Measurements from ENCODE around the gene ABCA6. TPM values are rescaled to one million over a fixed set of nuclear protein-coding genes. Genes with fewer than 3 reads are reported as not detected.
"Not testable (repeated sequence)": the region's sequence is repeated elsewhere in the genome, so short reads cannot be mapped to it uniquely, and the experiment has no call there.

ABCA6 gene, protein sequence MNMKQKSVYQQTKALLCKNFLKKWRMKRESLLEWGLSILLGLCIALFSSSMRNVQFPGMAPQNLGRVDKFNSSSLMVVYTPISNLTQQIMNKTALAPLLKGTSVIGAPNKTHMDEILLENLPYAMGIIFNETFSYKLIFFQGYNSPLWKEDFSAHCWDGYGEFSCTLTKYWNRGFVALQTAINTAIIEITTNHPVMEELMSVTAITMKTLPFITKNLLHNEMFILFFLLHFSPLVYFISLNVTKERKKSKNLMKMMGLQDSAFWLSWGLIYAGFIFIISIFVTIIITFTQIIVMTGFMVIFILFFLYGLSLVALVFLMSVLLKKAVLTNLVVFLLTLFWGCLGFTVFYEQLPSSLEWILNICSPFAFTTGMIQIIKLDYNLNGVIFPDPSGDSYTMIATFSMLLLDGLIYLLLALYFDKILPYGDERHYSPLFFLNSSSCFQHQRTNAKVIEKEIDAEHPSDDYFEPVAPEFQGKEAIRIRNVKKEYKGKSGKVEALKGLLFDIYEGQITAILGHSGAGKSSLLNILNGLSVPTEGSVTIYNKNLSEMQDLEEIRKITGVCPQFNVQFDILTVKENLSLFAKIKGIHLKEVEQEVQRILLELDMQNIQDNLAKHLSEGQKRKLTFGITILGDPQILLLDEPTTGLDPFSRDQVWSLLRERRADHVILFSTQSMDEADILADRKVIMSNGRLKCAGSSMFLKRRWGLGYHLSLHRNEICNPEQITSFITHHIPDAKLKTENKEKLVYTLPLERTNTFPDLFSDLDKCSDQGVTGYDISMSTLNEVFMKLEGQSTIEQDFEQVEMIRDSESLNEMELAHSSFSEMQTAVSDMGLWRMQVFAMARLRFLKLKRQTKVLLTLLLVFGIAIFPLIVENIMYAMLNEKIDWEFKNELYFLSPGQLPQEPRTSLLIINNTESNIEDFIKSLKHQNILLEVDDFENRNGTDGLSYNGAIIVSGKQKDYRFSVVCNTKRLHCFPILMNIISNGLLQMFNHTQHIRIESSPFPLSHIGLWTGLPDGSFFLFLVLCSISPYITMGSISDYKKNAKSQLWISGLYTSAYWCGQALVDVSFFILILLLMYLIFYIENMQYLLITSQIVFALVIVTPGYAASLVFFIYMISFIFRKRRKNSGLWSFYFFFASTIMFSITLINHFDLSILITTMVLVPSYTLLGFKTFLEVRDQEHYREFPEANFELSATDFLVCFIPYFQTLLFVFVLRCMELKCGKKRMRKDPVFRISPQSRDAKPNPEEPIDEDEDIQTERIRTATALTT (N-terminal part only)
- total RNA-seq: 1 to 10 TPM; 1.1 to 1.3 TPM

DNA sequence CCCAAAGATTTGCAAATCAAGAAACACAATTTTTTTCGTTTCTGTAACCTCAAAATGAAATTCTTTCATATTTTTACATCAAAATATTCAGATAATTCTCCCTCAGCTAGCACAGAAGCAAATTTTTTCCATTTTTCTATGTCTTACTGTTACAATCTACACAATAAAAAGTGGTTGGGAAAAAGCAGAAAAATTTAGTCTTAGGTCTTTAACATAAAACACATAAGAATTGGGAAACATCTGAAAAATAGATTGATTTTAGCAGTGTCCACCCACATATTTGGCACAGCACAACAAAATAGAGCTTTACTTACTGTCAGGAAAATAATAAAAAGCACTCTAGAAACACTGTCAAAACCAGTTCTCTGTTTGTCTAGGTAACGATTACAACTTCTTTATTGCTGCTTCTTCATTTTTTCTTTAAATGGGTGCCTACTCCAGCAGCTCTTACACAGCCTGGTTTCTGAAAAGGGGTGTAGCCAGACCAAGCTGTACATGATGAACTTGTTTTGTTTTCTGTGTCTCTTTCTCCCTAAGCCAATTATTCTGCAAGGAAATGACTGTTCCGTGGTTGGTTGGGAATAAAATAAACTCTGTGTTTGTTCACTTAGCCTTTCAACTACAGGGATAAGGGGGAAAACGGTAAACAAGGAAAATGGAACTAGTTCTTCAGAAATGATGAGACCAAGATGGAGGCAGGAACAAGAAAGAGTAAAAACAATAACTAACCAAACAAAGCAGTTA, at the start of gene ABCA6:
Gene ABCA6, minus strand, starts transcription at position 465 of the 744 bp plus-strand sequence. CDS start 1,192 bp downstream, outside the sequence.
- H3K9me3 Mint-ChIP-seq: no peaks in the 10 kb centered on the region
- no peak for DNase-seq (ENCODE audit: low spot score)
- no peak within 1 kb of the TSS for H3K27ac Mint-ChIP-seq
- no peaks in the 10 kb centered on the region for H3K4me1 Mint-ChIP-seq (ENCODE audit: low read depth in 2 of 2)
- no peak within 1 kb of the TSS for H3K4me3 Mint-ChIP-seq
- H3K27me3 Mint-ChIP-seq: peaks cover 4 to 14% of the 10 kb centered on the region in 2 donors
- H3K36me3 Mint-ChIP-seq: no peaks in the 10 kb centered on the region
- ATAC-seq: no peak

DNA sequence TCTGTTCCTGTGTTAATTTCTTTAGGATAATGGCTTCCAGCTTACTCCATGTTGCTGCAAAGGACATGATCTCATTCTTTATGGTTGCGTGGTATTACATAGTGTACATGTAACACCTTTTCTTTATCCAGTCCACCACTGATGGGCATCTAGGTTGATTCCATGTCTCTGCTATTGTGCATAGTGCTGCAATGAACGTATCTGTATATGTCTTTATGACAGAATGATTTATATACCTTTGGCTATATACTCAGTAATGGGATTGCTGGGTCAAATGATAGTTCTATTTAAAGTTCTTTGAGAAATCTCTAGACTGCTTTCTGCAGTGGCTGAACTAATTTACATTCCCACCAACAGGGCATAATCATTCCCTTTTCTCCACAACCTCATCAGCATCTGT, 47.1 kb upstream of the ABCA6 start:
- H3K27ac Mint-ChIP-seq: no peak overlapping the region
- no peaks in the 10 kb centered on the region for H3K4me1 Mint-ChIP-seq (ENCODE audit: low read depth in 2 of 2)
- ATAC-seq: no peak
- no peak overlapping the region for H3K4me3 Mint-ChIP-seq
- H3K9me3 Mint-ChIP-seq: no peaks in the 10 kb centered on the region
- no peak for DNase-seq (ENCODE audit: low spot score)
- no peaks in the 10 kb centered on the region for H3K27me3 Mint-ChIP-seq
- H3K36me3 Mint-ChIP-seq: no peaks in the 10 kb centered on the region

DNA sequence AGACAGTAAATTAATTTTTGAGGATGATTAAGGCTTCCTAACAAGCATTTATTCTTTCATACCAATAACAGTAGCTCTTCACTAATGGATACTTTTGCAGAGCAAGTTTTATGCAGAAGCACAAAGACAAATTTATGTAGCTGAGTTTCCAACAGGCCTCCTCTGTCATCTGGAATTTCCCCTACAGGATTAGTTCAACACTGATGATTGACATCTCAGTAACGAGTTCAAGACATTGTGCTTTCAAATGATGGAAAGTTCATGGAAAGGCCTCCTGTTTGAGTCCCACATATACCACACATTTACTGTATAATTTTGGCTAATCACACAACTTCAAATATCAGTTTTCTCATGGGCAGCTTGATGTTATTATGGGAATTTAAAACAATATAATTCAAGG, 46.4 kb upstream of the ABCA6 start:
- no peak for DNase-seq (ENCODE audit: low spot score)
- Mint-ChIP-seq H3K36me3 (no peaks in the 10 kb centered on the region), H3K4me3 (no peak overlapping the region), H3K4me1 (ENCODE audit: low read depth in 2 of 2) (no peaks in the 10 kb centered on the region), H3K27me3 (no peaks in the 10 kb centered on the region), H3K27ac (no peak overlapping the region), H3K9me3 (no peaks in the 10 kb centered on the region)
- ATAC-seq: no peak

DNA sequence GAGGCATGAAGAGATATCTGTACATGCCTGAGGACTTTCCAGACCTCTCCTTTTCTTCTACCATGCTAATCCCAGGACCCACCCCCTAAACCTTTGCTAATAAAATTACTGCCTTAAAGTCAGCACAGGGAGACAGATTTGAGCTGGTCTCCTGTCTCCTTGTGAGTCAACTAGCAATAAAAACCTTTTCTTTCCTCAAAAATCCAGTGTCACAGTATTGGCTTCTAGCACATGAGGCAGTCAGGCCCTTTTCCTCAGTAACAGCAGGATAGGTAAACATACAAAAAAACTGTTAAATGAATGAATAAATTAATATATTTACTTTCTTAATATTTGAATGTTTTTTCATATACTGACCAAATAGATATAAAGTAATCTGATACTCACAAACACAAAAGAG, 45.6 kb upstream of the ABCA6 start:
- H3K27ac Mint-ChIP-seq: no peak overlapping the region
- no peak overlapping the region for H3K4me3 Mint-ChIP-seq
- no peaks in the 10 kb centered on the region for H3K4me1 Mint-ChIP-seq (ENCODE audit: low read depth in 2 of 2)
- no peaks in the 10 kb centered on the region for H3K27me3 Mint-ChIP-seq
- H3K9me3 Mint-ChIP-seq: no peaks in the 10 kb centered on the region
- ATAC-seq (no peak), DNase-seq (ENCODE audit: low spot score) (no peak)
- H3K36me3 Mint-ChIP-seq: no peaks in the 10 kb centered on the region

DNA sequence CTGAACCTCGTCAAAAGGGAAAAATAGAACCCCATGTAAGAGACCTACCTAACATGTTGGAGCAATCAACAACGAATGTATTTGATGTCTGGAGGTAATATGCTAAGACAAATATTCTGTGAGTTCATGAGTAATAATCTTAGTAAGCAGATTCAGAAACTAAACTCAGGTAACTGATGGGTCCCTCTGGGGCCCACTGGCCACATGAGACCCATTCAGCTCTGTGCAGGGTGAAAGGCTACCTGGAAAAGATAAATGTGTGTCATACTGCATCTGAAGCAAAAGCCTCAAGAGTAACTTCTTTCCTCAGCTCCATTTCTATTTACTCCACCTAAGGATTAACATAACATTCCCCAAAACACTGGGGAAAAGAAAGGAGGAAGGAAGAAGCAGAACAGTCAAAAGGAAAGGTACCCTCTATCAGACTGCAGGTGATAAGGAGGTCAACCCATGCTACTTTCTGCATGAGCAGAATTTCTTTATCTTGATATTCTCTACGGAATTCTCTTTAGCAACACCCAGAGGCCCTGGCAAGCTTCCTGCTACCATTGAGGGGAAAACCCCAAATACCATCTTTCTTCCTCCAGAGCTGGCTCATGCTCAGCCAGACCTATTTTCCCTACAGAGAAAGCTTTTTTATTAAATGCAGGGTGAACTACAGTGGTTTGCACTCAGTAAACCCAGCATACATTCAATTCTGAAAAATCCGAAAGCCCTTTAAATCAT, 37.7 kb upstream of the ABCA6 start:
- no peak for ATAC-seq

DNA sequence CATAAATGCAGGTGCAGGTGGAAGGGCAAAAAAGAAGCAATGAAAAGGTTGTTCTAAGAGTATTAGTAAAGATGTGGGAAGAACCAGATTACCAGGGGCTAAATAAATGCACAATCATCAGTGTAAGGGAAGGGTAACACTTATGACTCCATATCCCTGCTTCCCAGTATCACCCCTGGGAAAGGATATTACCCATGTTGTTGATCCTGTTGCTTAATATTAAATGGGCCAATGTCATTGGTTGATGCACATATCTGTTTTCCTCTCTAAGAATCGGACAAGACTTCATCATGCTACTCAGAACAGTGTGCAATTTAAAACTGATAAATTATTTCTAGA, 34.7 kb upstream of the ABCA6 start:
- Mint-ChIP-seq H3K4me1 (ENCODE audit: low read depth in 2 of 2) (no peaks in the 10 kb centered on the region), H3K27me3 (no peaks in the 10 kb centered on the region), H3K9me3 (no peaks in the 10 kb centered on the region), H3K27ac (no peak overlapping the region), H3K4me3 (no peak overlapping the region), H3K36me3 (no peaks in the 10 kb centered on the region)
- DNase-seq (ENCODE audit: low spot score): no peak
- no peak for ATAC-seq

More for the DNA sequence above, 37.7 kb upstream of the ABCA6 start:
- no peaks in the 10 kb centered on the region for H3K9me3 Mint-ChIP-seq
- no peak overlapping the region for H3K27ac Mint-ChIP-seq
- no peak overlapping the region for H3K4me3 Mint-ChIP-seq
- no peaks in the 10 kb centered on the region for H3K27me3 Mint-ChIP-seq
- no peaks in the 10 kb centered on the region for H3K36me3 Mint-ChIP-seq
- no peaks in the 10 kb centered on the region for H3K4me1 Mint-ChIP-seq (ENCODE audit: low read depth in 2 of 2)
- DNase-seq (ENCODE audit: low spot score): no peak

DNA sequence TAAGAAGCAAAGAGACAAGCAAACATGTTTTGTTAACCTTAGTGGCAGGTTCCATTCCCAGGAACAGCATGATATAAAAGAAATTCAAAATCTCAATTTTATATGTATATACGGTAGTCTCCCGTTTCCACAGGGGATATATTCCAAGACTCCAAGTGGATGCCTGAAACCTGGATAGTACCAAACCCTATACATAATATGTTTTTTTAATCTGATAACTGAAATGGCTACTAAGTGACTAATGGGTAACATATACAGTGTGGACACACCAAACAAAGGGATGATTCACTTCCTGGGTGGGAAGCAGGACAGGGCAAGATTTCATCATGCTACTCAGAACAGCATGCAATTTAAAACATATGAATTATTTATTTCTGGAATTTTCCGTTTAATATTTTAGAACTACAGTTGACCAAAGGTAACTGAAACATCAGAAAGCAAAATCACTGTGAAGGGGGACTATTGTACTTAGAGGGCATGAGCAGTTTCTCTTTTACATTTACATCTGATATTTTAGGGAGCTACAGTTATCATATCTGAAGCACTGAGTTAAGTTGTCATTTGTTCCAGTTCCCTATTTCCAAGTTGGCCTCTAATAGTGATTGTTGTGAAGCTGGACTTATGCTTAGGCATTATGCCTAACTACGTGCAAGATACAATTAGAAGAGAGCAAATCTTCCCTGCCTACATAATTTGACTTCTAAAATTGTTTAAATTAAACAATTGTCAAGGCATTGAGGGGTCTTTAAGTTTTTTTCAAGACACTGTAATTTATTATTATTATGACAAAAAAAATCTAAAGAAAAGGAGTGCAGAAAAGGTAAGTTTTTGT, 34.1 kb upstream of the ABCA6 start:
- Mint-ChIP-seq H3K27me3 (no peaks in the 10 kb centered on the region), H3K4me3 (no peak overlapping the region), H3K27ac (no peak overlapping the region), H3K9me3 (no peaks in the 10 kb centered on the region), H3K4me1 (ENCODE audit: low read depth in 2 of 2) (no peaks in the 10 kb centered on the region), H3K36me3 (no peaks in the 10 kb centered on the region)
- no peak for DNase-seq (ENCODE audit: low spot score)
- ATAC-seq: peak in 1 of 2 donors; percentile 57

DNA sequence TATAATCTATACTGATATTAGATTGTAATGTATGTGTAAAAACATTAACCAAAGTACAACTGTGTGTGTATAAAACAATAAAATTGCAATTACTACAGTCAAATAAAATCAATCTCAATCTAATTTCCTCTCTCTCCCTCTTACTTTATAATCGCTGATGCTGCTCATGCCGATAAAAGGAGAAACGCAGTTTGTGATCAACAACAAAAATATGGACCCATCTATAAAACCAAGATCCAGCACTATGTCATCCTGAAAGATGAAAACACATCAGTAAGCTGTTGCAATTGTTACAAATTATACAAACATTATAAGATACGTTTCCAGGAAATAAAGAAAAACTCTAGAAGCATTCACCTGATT, 33.5 kb upstream of the ABCA6 start:
- Mint-ChIP-seq H3K4me1 (ENCODE audit: low read depth in 2 of 2) (no peaks in the 10 kb centered on the region), H3K27ac (no peak overlapping the region), H3K4me3 (no peak overlapping the region), H3K36me3 (no peaks in the 10 kb centered on the region), H3K9me3 (no peaks in the 10 kb centered on the region), H3K27me3 (no peaks in the 10 kb centered on the region)
- no peak for DNase-seq (ENCODE audit: low spot score)
- no peak for ATAC-seq

DNA sequence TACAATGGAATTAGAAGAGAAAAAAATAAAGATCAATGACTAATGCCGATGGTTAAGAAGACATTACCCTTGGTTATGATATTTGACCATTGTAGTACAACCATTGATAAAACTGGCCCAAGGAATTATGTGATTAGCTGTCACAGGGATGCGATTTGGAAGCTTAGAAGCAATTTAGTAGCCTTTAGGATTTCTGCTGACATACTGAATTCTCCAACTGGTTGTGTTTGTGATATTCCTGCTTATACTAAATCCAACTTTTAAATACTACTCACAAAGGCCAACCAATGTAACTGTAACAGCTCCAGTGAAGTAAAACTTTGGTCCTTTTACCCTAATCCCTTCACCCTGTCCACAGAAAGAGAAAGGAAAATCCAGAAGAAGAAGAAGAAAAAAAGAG, 31.4 kb upstream of the ABCA6 start:
- Mint-ChIP-seq H3K36me3 (no peaks in the 10 kb centered on the region), H3K27ac (no peak overlapping the region), H3K9me3 (no peaks in the 10 kb centered on the region), H3K4me1 (ENCODE audit: low read depth in 2 of 2) (no peaks in the 10 kb centered on the region), H3K27me3 (no peaks in the 10 kb centered on the region), H3K4me3 (no peak overlapping the region)
- ATAC-seq (no peak), DNase-seq (ENCODE audit: low spot score) (no peak)

DNA sequence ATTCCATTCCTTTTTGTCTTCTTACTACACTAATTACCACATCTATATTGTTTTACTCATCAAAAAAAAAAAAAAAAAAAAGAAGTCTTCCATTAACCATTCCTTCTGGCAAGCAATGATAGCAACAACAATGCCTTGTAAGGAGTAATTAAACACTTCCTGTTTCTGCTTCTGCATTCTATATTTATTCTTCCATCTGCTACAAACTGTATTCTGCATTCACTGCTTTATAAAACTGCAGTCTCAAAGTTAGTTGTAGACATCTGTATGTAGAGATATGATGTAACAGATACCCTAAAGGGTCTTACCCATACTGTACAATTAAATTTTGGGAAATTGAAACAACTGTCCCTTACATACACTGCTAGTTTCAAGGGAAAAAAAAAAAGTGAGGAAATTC, 28.7 kb upstream of the ABCA6 start:
- Mint-ChIP-seq H3K36me3 (peaks cover 5% of the 10 kb centered on the region), H3K27ac (no peak overlapping the region), H3K4me1 (ENCODE audit: low read depth in 2 of 2) (no peaks in the 10 kb centered on the region), H3K27me3 (no peaks in the 10 kb centered on the region), H3K4me3 (no peak overlapping the region), H3K9me3 (no peaks in the 10 kb centered on the region)
- DNase-seq (ENCODE audit: low spot score) (no peak), ATAC-seq (no peak)

DNA sequence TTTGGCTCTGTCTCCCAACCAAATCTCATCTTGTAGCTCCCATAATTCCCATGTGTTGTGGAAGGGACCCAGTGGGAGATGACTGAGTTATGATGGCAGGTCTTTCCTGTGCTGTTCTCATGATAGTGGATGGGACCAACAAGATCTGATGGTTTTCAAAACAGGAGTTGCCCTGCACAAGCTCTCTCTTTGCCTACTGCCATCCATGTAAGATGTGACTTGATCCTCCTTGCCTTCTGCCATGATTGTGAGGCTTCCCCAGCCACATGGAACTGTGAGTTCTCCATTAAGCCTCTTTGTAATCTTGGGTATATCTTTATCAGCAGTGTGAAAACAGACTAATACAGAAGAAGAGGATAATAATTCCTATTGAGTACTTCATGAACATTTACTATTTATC, 26.9 kb upstream of the ABCA6 start:
- H3K27ac Mint-ChIP-seq; H3K4me1 Mint-ChIP-seq (ENCODE audit: low read depth in 2 of 2); H3K9me3 Mint-ChIP-seq; H3K27me3 Mint-ChIP-seq; DNase-seq (ENCODE audit: low spot score); H3K36me3 Mint-ChIP-seq; H3K4me3 Mint-ChIP-seq; ATAC-seq: not testable (repeated sequence)

DNA sequence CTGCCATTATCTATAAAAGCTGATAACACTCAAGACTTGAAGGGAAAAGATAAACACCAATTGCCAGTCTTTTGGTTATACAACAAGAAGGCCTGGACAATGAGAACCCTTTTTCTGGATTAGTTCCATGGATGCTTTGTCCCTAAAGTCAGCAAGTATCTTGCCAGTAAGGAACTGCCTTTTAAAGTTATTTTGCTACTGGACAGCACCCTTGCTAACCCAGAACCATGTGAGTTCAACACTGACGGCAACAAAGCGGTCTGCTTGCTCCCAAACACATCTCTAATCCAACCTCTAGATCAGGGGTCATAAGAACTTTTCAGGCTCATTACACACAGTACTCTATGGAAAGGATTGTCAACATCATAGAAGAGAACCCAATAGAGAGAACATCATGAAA, 25.3 kb upstream of the ABCA6 start:
- Mint-ChIP-seq H3K27ac (no peak overlapping the region), H3K9me3 (no peaks in the 10 kb centered on the region), H3K4me3 (no peak overlapping the region), H3K27me3 (no peaks in the 10 kb centered on the region), H3K36me3 (peaks cover 6% of the 10 kb centered on the region), H3K4me1 (ENCODE audit: low read depth in 2 of 2) (no peaks in the 10 kb centered on the region)
- DNase-seq (ENCODE audit: low spot score) (no peak), ATAC-seq (no peak)

Measured in natural killer cell treated with Interleukin-12 subunit alpha and Interleukin-12 subunit beta and Interleukin-15 and Interleukin-18, amount 100 ng/mL, for 72 hours (primary cell).